Trophoblast cell (in vitro differentiated cells and primary cell): Measurements from ENCODE around the gene CILP.
"Not testable (repeated sequence)": the region's sequence is repeated elsewhere in the genome, so short reads cannot be mapped to it uniquely, and the experiment has no call there.

Experiments used
- DNase-seq, 2 donors: peaks; one replicate each; pipeline ENCODE4 v3.0.0-alpha.2; 2016
- H2AFZ ChIP-seq: 2 replicates; pipeline ENCODE4 v1.6.1; 2013; ENCODE audit warnings: low read length, moderate library complexity, mild to moderate bottlenecking; ENCODE audit not compliant: insufficient read depth, poor library complexity
- H2AK5ac ChIP-seq: 2 replicates; pipeline ENCODE4 v1.6.1; 2013; ENCODE audit warnings: mild to moderate bottlenecking, low read length
- H2BK120ac ChIP-seq: 2 replicates; pipeline ENCODE4 v1.6.1; 2013; ENCODE audit warnings: low read length, mild to moderate bottlenecking, moderate library complexity; ENCODE audit not compliant: insufficient read depth, poor library complexity
- H2BK12ac ChIP-seq: 2 replicates; pipeline ENCODE4 v1.6.1; 2013; ENCODE audit warnings: mild to moderate bottlenecking, low read length, moderate library complexity
- H2BK5ac ChIP-seq: 2 replicates; pipeline ENCODE4 v1.6.1; 2013; ENCODE audit warnings: low read length, low read depth, moderate library complexity, mild to moderate bottlenecking; ENCODE audit not compliant: poor library complexity
- H3K14ac ChIP-seq: 2 replicates; pipeline ENCODE4 v1.6.1; 2013; ENCODE audit warnings: mild to moderate bottlenecking, low read length
- H3K18ac ChIP-seq: 2 replicates; pipeline ENCODE4 v1.6.1; 2013; ENCODE audit warnings: mild to moderate bottlenecking, low read length
- H3K23ac ChIP-seq: 2 replicates; pipeline ENCODE4 v1.6.1; 2013; ENCODE audit warnings: low read length
- H3K27ac ChIP-seq: 2 replicates; pipeline ENCODE4 v1.5.1; 2013; ENCODE audit warnings: low read depth, mild to moderate bottlenecking, inconsistent platforms, low read length, moderate library complexity
- H3K27me3 ChIP-seq: 2 replicates; pipeline ENCODE4 v1.6.1; 2013; ENCODE audit warnings: inconsistent platforms, mild to moderate bottlenecking, low read length, moderate library complexity; ENCODE audit not compliant: insufficient read depth
- H3K36me3 ChIP-seq, 2 experiments: 1 replicate in 1 of 2; 2 replicates in 1 of 2; pipeline ENCODE4 v1.6.1; 2013; ENCODE audit warnings: low read length in 2 of 2, mild to moderate bottlenecking in 2 of 2, moderate library complexity in 1 of 2; ENCODE audit not compliant: insufficient read depth in 2 of 2, control insufficient read depth in 1 of 2
- H3K4ac ChIP-seq: 2 replicates; pipeline ENCODE4 v1.6.1; 2013; ENCODE audit warnings: low read depth, mild to moderate bottlenecking, low read length, moderate library complexity
- H3K4me1 ChIP-seq, 2 experiments: 1 replicate in 1 of 2; 2 replicates in 1 of 2; pipeline ENCODE4 v1.6.1; 2013; ENCODE audit warnings: low read length in 2 of 2, mild to moderate bottlenecking in 2 of 2, moderate library complexity in 1 of 2; ENCODE audit not compliant: insufficient read depth in 2 of 2, control insufficient read depth in 1 of 2
- H3K4me2 ChIP-seq: 2 replicates; pipeline ENCODE4 v1.6.1; 2013; ENCODE audit warnings: inconsistent platforms, mild to moderate bottlenecking, low read length, moderate library complexity
- H3K4me3 ChIP-seq: 2 replicates; pipeline ENCODE4 v1.5.1; 2013; ENCODE audit warnings: mild to moderate bottlenecking, low read depth, low read length, inconsistent platforms
- H3K79me1 ChIP-seq: one replicate; pipeline ENCODE4 v1.6.1; 2013; ENCODE audit warnings: low read length
- H3K79me2 ChIP-seq: 2 replicates; pipeline ENCODE4 v1.6.1; 2013; ENCODE audit warnings: low read length, mild to moderate bottlenecking; ENCODE audit not compliant: control insufficient read depth, insufficient read depth, poor library complexity
- H3K9ac ChIP-seq: 2 replicates; pipeline ENCODE4 v1.6.1; 2013; ENCODE audit warnings: mild to moderate bottlenecking, low read length
- H3K9me3 ChIP-seq: 2 replicates; pipeline ENCODE4 v1.6.1; 2013; ENCODE audit warnings: low read depth, mild to moderate bottlenecking, control low read depth, inconsistent platforms, low read length; ENCODE audit not compliant: insufficient read depth
- H4K12ac ChIP-seq: 2 replicates; pipeline ENCODE4 v1.6.1; 2013; ENCODE audit warnings: low read depth, mild to moderate bottlenecking, low read length, moderate library complexity
- H4K8ac ChIP-seq: 2 replicates; pipeline ENCODE4 v1.6.1; 2013; ENCODE audit warnings: low read depth, mild to moderate bottlenecking, low read length, moderate library complexity
- H4K91ac ChIP-seq: one replicate; pipeline ENCODE4 v1.6.1; 2013; ENCODE audit warnings: low read depth, mild to moderate bottlenecking, low read length, moderate library complexity
- WGBS: extraction: QIAGEN DNeasy Blood & Tissue Kit; methylation state at CpG from one replicate; pipeline ENCODE4 v1.1.7; 2013; ENCODE audit warnings: missing lambda C conversion rate; ENCODE audit not compliant: insufficient read length, insufficient coverage; ENCODE audit errors: extremely low coverage; 5-methylcytosine and 5-hydroxymethylcytosine counted together

Gene CILP

GRCh38 chr15:65232520-65232919 is 21.2 kb upstream of the CILP start:
- H3K14ac ChIP-seq: no peak overlapping the region
- H3K4ac ChIP-seq: no peak overlapping the region
- no peak overlapping the region for H3K18ac ChIP-seq
- H3K23ac ChIP-seq: no peak overlapping the region
- no peak overlapping the region for H4K91ac ChIP-seq
- DNase-seq: no peak
- H3K27me3 ChIP-seq: no peaks in the 10 kb centered on the region
- H3K4me3 ChIP-seq: no peak overlapping the region
- H4K8ac ChIP-seq: no peak overlapping the region
- no peaks in the 10 kb centered on the region for H3K79me1 ChIP-seq
- no peak overlapping the region for H3K4me2 ChIP-seq
- H3K27ac ChIP-seq: no peak overlapping the region
- H2BK120ac ChIP-seq: no peak overlapping the region
- no peaks in the 10 kb centered on the region for H3K36me3 ChIP-seq
- H3K9me3 ChIP-seq: no peaks in the 10 kb centered on the region
- H3K79me2 ChIP-seq: no peaks in the 10 kb centered on the region
- H2BK5ac ChIP-seq: no peak overlapping the region
- no peak overlapping the region for H2BK12ac ChIP-seq
- no CpG with 5 or more reads among the region's 3 CpGs for WGBS
- H3K9ac ChIP-seq: no peak overlapping the region
- no peaks in the 10 kb centered on the region for H3K4me1 ChIP-seq
- H2AFZ ChIP-seq: no peak overlapping the region
- no peak overlapping the region for H2AK5ac ChIP-seq
- H4K12ac ChIP-seq: no peak overlapping the region

GRCh38 chr15:65231306-65231705 is 20.0 kb upstream of the CILP start:
- no peak overlapping the region for H4K12ac ChIP-seq
- no peak overlapping the region for H2AK5ac ChIP-seq
- no peaks in the 10 kb centered on the region for H3K4me1 ChIP-seq
- H3K27ac ChIP-seq: no peak overlapping the region
- H3K27me3 ChIP-seq: no peaks in the 10 kb centered on the region
- no peak for DNase-seq
- no peak overlapping the region for H3K14ac ChIP-seq
- no peak overlapping the region for H4K8ac ChIP-seq
- H3K4me2 ChIP-seq: no peak overlapping the region
- H3K79me2 ChIP-seq: no peaks in the 10 kb centered on the region
- no peak overlapping the region for H3K9ac ChIP-seq
- H3K9me3 ChIP-seq: no peaks in the 10 kb centered on the region
- no peak overlapping the region for H2AFZ ChIP-seq
- no peak overlapping the region for H3K18ac ChIP-seq
- no peak overlapping the region for H2BK120ac ChIP-seq
- no peak overlapping the region for H4K91ac ChIP-seq
- no CpG with 5 or more reads among the region's 10 CpGs for WGBS
- H3K23ac ChIP-seq: no peak overlapping the region
- no peak overlapping the region for H2BK5ac ChIP-seq
- no peak overlapping the region for H3K4ac ChIP-seq
- no peaks in the 10 kb centered on the region for H3K36me3 ChIP-seq
- H3K79me1 ChIP-seq: no peaks in the 10 kb centered on the region
- H3K4me3 ChIP-seq: no peak overlapping the region
- no peak overlapping the region for H2BK12ac ChIP-seq

- not testable (repeated sequence) for H3K27ac ChIP-seq, H3K4me1 ChIP-seq, H3K14ac ChIP-seq, H2BK120ac ChIP-seq, DNase-seq, H4K8ac ChIP-seq, H3K27me3 ChIP-seq, H3K9ac ChIP-seq, H3K79me1 ChIP-seq, H2BK5ac ChIP-seq, H2AK5ac ChIP-seq, H3K36me3 ChIP-seq, H3K18ac ChIP-seq, H3K4me2 ChIP-seq, H3K23ac ChIP-seq, H4K12ac ChIP-seq, H3K4ac ChIP-seq, H3K4me3 ChIP-seq, H2AFZ ChIP-seq, H4K91ac ChIP-seq, H3K9me3 ChIP-seq, H2BK12ac ChIP-seq, H3K79me2 ChIP-seq
- WGBS: no CpG with 5 or more reads among the region's 10 CpGs
Measured at GRCh38 chr15:65226901-65227300, 15.6 kb upstream of the CILP start.

- Histone ChIP-seq H2BK12ac (no peak overlapping the region), H3K9me3 (peaks cover 5% of the 10 kb centered on the region), H3K4ac (no peak overlapping the region), H3K9ac (no peak overlapping the region), H3K4me1 (no peaks in the 10 kb centered on the region), H2BK5ac (no peak overlapping the region), H4K8ac (no peak overlapping the region), H3K79me2 (no peaks in the 10 kb centered on the region), H3K4me2 (no peak overlapping the region), H4K12ac (no peak overlapping the region), H3K4me3 (no peak overlapping the region), H2AK5ac (no peak overlapping the region), H3K27me3 (no peaks in the 10 kb centered on the region), H3K27ac (no peak overlapping the region), H4K91ac (no peak overlapping the region), H3K14ac (no peak overlapping the region), H3K18ac (no peak overlapping the region), H3K23ac (no peak overlapping the region), H2BK120ac (no peak overlapping the region), H2AFZ (no peak overlapping the region), H3K79me1 (no peaks in the 10 kb centered on the region), H3K36me3 (no peaks in the 10 kb centered on the region)
- DNase-seq: no peak
- no CpG with 5 or more reads among the region's 3 CpGs for WGBS
Measured at GRCh38 chr15:65226221-65226620, 14.9 kb upstream of the CILP start.
